Neural progenitor cell (in vitro differentiated cells): ENCODE results near the gene ITFG1. TPM values are rescaled to one million over a fixed set of nuclear protein-coding genes. Genes with fewer than 3 reads are reported as not detected.

Experiments used
- DNase-seq: peaks from one replicate; pipeline ENCODE4 v3.0.0-alpha.2; 2016; ENCODE audit warnings: low spot score
- H2AFZ ChIP-seq: fragments of 200-600 bp; sonication (generic); replicated peaks from 2 replicates; pipeline ENCODE4 v1.6.1; 2016; ENCODE audit warnings: antibody characterized with exemption
- H3F3A ChIP-seq: fragments of 200-600 bp; sonication (generic); 2 replicates; pipeline ENCODE4 v1.6.1; 2016; ENCODE audit warnings: antibody characterized with exemption, low read depth
- H3K27ac ChIP-seq: fragments of 200-600 bp; sonication (generic); 2 replicates; pipeline ENCODE4 v1.5.1; 2016; ENCODE audit warnings: mild to moderate bottlenecking
- H3K27me3 ChIP-seq: fragments of 200-600 bp; sonication (generic); 2 replicates; pipeline ENCODE4 v1.6.1; 2016; ENCODE audit warnings: mild to moderate bottlenecking, moderate library complexity
- H3K36me3 ChIP-seq: fragments of 200-600 bp; sonication (generic); 2 replicates; pipeline ENCODE4 v1.5.1; 2016
- H3K4me1 ChIP-seq: fragments of 200-600 bp; sonication (generic); 2 replicates; pipeline ENCODE4 v1.6.1; 2016; ENCODE audit warnings: mixed run types
- H3K4me2 ChIP-seq: fragments of 200-600 bp; sonication (generic); 2 replicates; pipeline ENCODE4 v1.6.1; 2016
- H3K4me3 ChIP-seq: fragments of 200-600 bp; sonication (generic); 2 replicates; pipeline ENCODE4 v1.5.1; 2016
- H3K79me2 ChIP-seq: fragments of 200-600 bp; sonication (generic); 2 replicates; pipeline ENCODE4 v1.6.1; 2016; ENCODE audit warnings: low read depth
- H3K9ac ChIP-seq: fragments of 200-600 bp; sonication (generic); 2 replicates; pipeline ENCODE4 v1.6.1; 2016
- H3K9me3 ChIP-seq: fragments of 200-600 bp; sonication (generic); 2 replicates; pipeline ENCODE4 v1.5.1; 2016; ENCODE audit warnings: low read depth
- H4K20me1 ChIP-seq: fragments of 200-600 bp; sonication (generic); 2 replicates; pipeline ENCODE4 v1.6.1; 2016; ENCODE audit warnings: low read depth
- H3K27ac Mint-ChIP-seq: 3 replicates; pipeline ENCODE4 v1.8.0; 2021; ENCODE audit warnings: mixed read lengths
- H3K27me3 Mint-ChIP-seq: 2 replicates; pipeline ENCODE4 v1.8.0; 2022; ENCODE audit warnings: low read depth, mild to moderate bottlenecking, inconsistent platforms, moderate library complexity, mixed read lengths; ENCODE audit not compliant: insufficient read depth
- H3K36me3 Mint-ChIP-seq: 3 replicates; pipeline ENCODE4 v1.8.0; 2021; ENCODE audit warnings: mixed read lengths
- H3K4me1 Mint-ChIP-seq: 3 replicates; pipeline ENCODE4 v1.8.0; 2021; ENCODE audit warnings: mixed read lengths
- H3K4me3 Mint-ChIP-seq: 3 replicates; pipeline ENCODE4 v1.8.0; 2021; ENCODE audit warnings: mild to moderate bottlenecking, moderate library complexity, mixed read lengths
- H3K9me3 Mint-ChIP-seq: 3 replicates; pipeline ENCODE4 v1.8.0; 2020; ENCODE audit warnings: mixed read lengths
- CTCF ChIP-seq: fragments of 200-600 bp; sonication (generic); IDR thresholded peaks from 2 replicates; pipeline ENCODE4 v1.5.1; 2017; ENCODE audit warnings: antibody characterized with exemption, mild to moderate bottlenecking
- EZH2 ChIP-seq: fragments of 200-600 bp; sonication (generic); IDR thresholded peaks from 2 replicates; pipeline ENCODE4 v1.6.1; 2017; ENCODE audit warnings: antibody characterized with exemption, mild to moderate bottlenecking, moderate library complexity
- EZH2phosphoT487 ChIP-seq: fragments of 200-600 bp; sonication (generic); IDR thresholded peaks from 2 replicates; pipeline ENCODE4 v1.6.1; 2017; ENCODE audit warnings: antibody characterized with exemption
- total RNA-seq: library from RNA; depleted of rRNA; stranded (reverse); fragments of >200 nt; gene quantifications from 2 replicates; pipeline ENCODE4 v1.2.3, GENCODE V29; 2015; ENCODE audit warnings: low replicate concordance

ITFG1 gene
- total RNA-seq, 1 donor from 2014 or later = 61.8 TPM

DNA sequence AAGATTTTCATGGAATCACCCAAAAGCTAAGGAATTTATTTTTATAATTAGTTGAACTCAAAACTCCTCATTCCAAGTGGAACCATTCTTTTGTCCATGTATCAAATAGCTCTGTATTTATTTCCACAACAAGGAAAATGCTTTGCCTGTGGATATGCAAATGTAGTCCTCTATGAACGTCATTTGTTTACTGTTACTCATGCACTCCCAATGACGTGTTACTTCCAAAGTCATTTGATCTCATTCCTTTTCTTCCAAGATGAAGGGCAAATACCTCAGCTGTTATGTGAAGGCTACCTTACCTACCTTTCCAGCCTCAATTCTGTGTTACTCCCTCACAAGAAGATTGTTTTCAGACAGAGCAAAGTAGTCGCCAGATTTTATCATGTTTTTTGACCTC lies 83.7 kb downstream of the ITFG1 start:
- no peak overlapping the region for H3K9ac ChIP-seq
- Mint-ChIP-seq H3K4me1 (peaks cover 6% of the 10 kb centered on the region), H3K36me3 (peaks cover 6% of the 10 kb centered on the region), H3K4me3 (no peak overlapping the region), H3K9me3 (no peaks in the 10 kb centered on the region), H3K27me3 (no peaks in the 10 kb centered on the region), H3K27ac (no peak overlapping the region)
- H3K4me1 ChIP-seq = peaks cover 22% of the 10 kb centered on the region
- DNase-seq = no peak
- no peaks in the 10 kb centered on the region for H3K9me3 ChIP-seq
- H3F3A ChIP-seq = no peaks in the 10 kb centered on the region
- no peak overlapping the region for H3K4me3 ChIP-seq
- no peak overlapping the region for H2AFZ ChIP-seq
- H3K79me2 ChIP-seq = no peaks in the 10 kb centered on the region
- no peak overlapping the region for H3K4me2 ChIP-seq
- no peaks in the 10 kb centered on the region for H3K27me3 ChIP-seq
- H4K20me1 ChIP-seq = no peaks in the 10 kb centered on the region
- H3K27ac ChIP-seq = no peak overlapping the region
- TF ChIP-seq EZH2phosphoT487 (no peak), EZH2 (no peak), CTCF (no peak)
- no peaks in the 10 kb centered on the region for H3K36me3 ChIP-seq

- H3K9me3 Mint-ChIP-seq = no peaks in the 10 kb centered on the region
- Histone ChIP-seq H3K4me3 (no peak overlapping the region), H3F3A (no peaks in the 10 kb centered on the region), H3K4me2 (no peak overlapping the region), H2AFZ (no peak overlapping the region), H3K9ac (no peak overlapping the region), H3K4me1 (peaks cover 13% of the 10 kb centered on the region), H4K20me1 (no peaks in the 10 kb centered on the region), H3K27me3 (no peaks in the 10 kb centered on the region), H3K36me3 (no peaks in the 10 kb centered on the region), H3K9me3 (no peaks in the 10 kb centered on the region), H3K27ac (no peak overlapping the region), H3K79me2 (no peaks in the 10 kb centered on the region)
- H3K4me1 Mint-ChIP-seq = peaks cover 2% of the 10 kb centered on the region
- TF ChIP-seq EZH2phosphoT487 = no peak
- TF ChIP-seq EZH2 = no peak
- TF ChIP-seq CTCF = no peak
- no peaks in the 10 kb centered on the region for H3K27me3 Mint-ChIP-seq
- DNase-seq = no peak
- peaks cover 5% of the 10 kb centered on the region for H3K36me3 Mint-ChIP-seq
- H3K27ac Mint-ChIP-seq = no peak overlapping the region
- H3K4me3 Mint-ChIP-seq = no peak overlapping the region
These were observed 85.4 kb downstream of the ITFG1 start for GRCh38 chr16:47375423-47375822.

GRCh38 chr16:47374629-47375028 lies 86.2 kb downstream of the ITFG1 start:
- TF ChIP-seq CTCF (no peak), EZH2 (no peak), EZH2phosphoT487 (no peak)
- Histone ChIP-seq H3K4me1 (peaks cover 12% of the 10 kb centered on the region), H3F3A (no peaks in the 10 kb centered on the region), H3K27me3 (no peaks in the 10 kb centered on the region), H2AFZ (no peak overlapping the region), H3K27ac (no peak overlapping the region), H3K9me3 (no peaks in the 10 kb centered on the region), H3K9ac (no peak overlapping the region), H3K4me2 (no peak overlapping the region), H3K79me2 (no peaks in the 10 kb centered on the region), H3K4me3 (no peak overlapping the region), H4K20me1 (no peaks in the 10 kb centered on the region), H3K36me3 (no peaks in the 10 kb centered on the region)
- Mint-ChIP-seq H3K4me3 (no peak overlapping the region), H3K36me3 (peaks cover 3% of the 10 kb centered on the region), H3K27ac (no peak overlapping the region), H3K27me3 (no peaks in the 10 kb centered on the region), H3K4me1 (no peaks in the 10 kb centered on the region), H3K9me3 (no peaks in the 10 kb centered on the region)
- no peak for DNase-seq
